Body of pancreas (tissue), 4 donors: ENCODE data around the gene MEAF6.

Experiments
- POLR2A ChIP-seq, 3 donors: fragments of 450-650 bp; IDR thresholded peaks; one replicate each; pipeline ENCODE4 v1.6.1; 2016; ENCODE audit warnings: antibody characterized with exemption in 3 of 3, mild to moderate bottlenecking in 2 of 3
- TF ChIP-seq, protein P1 (sequence below), 7 experiments: fragments of 450-650 bp in 4 of 7; fragments of 200-600 bp in 3 of 7; sonication (generic) in 3 of 7; IDR thresholded peaks; one replicate each; pipeline ENCODE4 v1.5.1; 2016 to 2019; ENCODE audit warnings: antibody characterized with exemption in 7 of 7

- TF ChIP-seq, protein P1, sequence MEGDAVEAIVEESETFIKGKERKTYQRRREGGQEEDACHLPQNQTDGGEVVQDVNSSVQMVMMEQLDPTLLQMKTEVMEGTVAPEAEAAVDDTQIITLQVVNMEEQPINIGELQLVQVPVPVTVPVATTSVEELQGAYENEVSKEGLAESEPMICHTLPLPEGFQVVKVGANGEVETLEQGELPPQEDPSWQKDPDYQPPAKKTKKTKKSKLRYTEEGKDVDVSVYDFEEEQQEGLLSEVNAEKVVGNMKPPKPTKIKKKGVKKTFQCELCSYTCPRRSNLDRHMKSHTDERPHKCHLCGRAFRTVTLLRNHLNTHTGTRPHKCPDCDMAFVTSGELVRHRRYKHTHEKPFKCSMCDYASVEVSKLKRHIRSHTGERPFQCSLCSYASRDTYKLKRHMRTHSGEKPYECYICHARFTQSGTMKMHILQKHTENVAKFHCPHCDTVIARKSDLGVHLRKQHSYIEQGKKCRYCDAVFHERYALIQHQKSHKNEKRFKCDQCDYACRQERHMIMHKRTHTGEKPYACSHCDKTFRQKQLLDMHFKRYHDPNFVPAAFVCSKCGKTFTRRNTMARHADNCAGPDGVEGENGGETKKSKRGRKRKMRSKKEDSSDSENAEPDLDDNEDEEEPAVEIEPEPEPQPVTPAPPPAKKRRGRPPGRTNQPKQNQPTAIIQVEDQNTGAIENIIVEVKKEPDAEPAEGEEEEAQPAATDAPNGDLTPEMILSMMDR (IDR thresholded peaks at IDR 0.05) = no peak
- no peak for TF ChIP-seq POLR2A (IDR thresholded peaks at IDR 0.05)
Observed at GRCh38 chr1:37558411-37558810, 43.8 kb upstream of the MEAF6 start.
